Activated T-cell treated with anti-CD3 and anti-CD28 coated beads for 24 hours (primary cell): ENCODE measurements around the gene GUCA1A.
A peak's percentile ranks its signal among the peaks of the same experiment; 100 is the strongest.
"Not testable (repeated sequence)": the region's sequence is repeated elsewhere in the genome, so short reads cannot be mapped to it uniquely, and the experiment has no call there.

ENCODE experiments used
- DNase-seq: peaks from one replicate; pipeline ENCODE4 v3.0.0-alpha.2; 2020; ENCODE audit warnings: low read depth

The GUCA1A gene

GRCh38 chr6:42147138-42147562, 26.0 kb upstream of the GUCA1A start:
- DNase-seq, result no peak

GRCh38 chr6:42148058-42148457, 25.1 kb upstream of the GUCA1A start:
- no peak for DNase-seq

- no peak for DNase-seq
Observed at GRCh38 chr6:42150254-42150653, 22.9 kb upstream of the GUCA1A start.

GRCh38 chr6:42152024-42152423, 21.1 kb upstream of the GUCA1A start:
- DNase-seq, result no peak

GRCh38 chr6:42152528-42153213, 20.5 kb upstream of the GUCA1A start:
- DNase-seq, result not testable (repeated sequence)

DNA sequence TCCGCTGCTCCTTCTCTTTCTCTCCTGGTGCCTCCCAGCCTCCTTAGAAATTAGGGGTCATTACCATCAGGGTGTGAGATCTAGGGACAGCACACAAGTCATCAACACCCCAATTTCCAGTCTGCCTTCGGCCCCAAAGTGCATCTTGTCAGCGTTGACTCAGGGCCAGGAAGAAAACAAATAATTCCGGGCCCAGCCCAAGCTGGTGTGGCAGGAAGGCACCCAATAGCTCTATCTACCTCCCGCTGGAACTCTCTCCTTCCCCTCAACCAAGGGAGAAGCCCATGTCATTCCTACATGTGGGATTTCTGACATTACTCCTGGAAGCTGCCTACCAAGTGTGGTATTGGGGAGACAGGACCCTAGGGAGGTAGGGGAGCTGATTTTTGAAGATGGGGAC, 19.2 kb upstream of the GUCA1A start:
- DNase-seq, result no peak

- DNase-seq, result no peak
Observed at GRCh38 chr6:42154461-42155209, 18.5 kb upstream of the GUCA1A start.

DNA sequence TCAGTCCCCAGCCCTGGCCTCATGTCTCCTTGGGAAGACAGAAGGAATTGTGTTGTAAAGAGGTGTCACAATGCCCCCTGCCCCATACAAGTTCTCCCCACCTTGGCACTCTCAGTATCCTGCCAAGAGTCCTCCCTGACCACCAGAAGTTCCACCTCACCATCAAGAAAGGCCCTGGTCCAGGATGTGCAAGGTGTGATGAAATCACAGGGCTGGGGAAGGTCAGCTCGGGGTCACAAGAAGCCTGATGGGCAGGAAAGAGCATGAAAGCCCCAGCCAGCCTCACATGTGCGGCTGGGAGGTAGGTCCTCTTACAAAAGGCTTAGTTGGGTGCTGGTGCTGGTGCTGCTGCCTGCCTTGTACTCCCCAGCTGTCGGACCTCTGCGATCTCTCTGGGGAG, 17.9 kb upstream of the GUCA1A start:
- DNase-seq, result no peak

DNA sequence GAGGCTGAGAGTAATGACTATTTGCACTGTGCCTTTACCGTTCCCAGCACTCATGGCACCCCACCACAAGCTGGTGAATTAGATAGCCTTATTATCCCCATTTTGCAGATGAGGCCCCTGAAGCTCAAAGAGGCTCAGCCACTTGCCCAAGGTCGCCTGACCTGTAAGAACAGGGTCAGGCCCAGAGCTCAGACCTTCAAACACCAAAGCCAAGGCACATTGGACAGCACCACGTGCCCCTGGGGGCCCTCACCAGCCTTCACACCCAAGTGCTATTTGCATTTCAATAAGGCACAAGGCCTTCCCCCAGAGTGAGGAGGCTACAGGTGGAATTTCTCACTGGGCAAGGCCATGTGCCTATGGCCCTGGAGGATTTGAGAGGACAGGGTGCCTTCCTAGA, 16.5 kb upstream of the GUCA1A start:
- DNase-seq, result no peak

DNA sequence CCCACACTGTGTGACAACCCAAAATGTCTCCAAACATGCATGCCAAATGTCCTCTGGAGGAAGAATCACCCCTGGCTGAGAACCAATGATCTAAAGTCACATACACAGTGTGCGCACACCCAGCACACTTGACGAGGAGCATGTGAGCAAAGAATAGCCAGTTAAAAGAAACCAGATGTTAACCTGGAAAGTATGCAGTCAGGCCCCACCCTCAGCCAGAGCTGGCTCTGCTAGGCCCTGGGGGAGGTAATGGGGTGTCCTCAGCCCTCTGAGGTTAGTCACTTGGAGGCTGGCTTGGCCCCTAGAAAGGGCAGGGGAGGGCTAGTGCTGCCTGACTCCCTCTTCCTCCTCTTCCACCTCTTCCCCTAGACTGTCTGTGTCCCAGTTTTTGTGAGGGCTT, 15.2 kb upstream of the GUCA1A start:
- no peak for DNase-seq

- DNase-seq, result no peak
Observed at GRCh38 chr6:42158631-42159030, 14.5 kb upstream of the GUCA1A start.

DNA sequence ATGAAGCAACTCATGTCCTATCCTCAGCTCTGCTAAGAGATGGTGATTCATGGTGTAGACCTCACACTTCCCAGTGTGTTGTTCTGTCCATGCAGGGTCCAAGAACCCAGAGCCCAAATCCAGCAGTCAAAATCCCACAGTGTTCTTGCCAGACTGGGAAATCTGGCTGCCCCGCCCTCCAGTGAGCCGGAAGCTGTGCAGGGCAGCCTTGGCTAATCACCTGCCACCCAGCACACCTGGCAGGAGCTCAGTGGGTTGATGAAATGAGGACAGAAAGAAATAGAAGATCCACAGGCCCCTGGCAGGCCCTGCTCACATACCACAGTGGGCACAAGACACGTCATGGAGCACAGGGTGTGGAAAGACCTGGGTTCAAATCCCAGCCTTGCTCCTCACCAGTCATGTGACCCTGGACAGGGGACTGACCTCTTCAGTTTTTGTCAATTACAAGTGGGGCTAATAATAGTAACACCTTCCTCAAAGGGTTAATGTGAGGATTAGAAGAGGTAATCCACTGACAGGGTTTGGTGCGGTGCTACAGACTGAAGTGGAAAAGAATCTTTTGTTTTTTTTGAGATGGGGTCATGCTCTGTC, 13.6 kb upstream of the GUCA1A start:
- no peak for DNase-seq

DNA sequence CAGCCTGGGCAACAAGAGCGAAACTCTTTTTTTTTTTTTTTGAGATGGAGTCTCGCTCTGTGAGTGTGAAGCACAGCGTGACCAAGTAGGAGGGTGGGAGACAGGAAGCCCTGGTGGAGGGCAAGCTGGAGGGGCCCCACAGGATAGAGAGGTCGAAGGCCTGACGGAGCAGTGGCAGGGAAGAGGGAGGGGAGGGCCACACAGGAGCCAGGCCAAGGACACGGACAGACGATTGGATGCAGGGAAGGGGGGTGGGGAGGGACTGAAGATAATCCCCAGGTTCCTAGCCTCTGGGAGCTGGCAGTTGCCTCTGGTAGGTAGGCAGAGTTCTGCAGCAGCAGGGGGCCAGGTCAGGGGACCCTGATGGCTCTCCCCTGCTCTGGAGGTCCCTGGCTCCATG, 10.8 kb upstream of the GUCA1A start:
- no peak for DNase-seq

GRCh38 chr6:42162812-42163211, 10.4 kb upstream of the GUCA1A start:
- no peak for DNase-seq

GRCh38 chr6:42163981-42164380, 9.2 kb upstream of the GUCA1A start:
- no peak for DNase-seq

DNA sequence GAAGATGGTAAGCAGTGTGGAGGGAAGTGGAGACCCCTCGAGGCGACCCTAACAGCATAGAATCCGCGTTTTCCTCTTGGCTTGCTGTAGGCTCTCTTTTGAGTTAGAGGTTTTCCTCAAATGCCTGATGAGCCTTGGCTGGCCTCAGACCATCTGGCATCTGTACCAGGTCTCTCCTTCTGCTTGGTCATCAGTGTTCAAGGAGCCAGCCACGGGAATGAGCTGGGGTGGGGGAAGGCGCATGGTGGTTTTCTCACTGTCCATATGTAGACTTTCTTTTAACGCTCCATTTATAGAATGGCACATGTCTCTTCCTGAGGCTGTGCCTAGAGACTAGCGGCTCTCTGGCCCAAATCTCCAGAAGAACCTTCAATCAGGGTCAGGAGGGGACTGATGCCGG, 8.1 kb upstream of the GUCA1A start:
- DNase-seq, result no peak

DNA sequence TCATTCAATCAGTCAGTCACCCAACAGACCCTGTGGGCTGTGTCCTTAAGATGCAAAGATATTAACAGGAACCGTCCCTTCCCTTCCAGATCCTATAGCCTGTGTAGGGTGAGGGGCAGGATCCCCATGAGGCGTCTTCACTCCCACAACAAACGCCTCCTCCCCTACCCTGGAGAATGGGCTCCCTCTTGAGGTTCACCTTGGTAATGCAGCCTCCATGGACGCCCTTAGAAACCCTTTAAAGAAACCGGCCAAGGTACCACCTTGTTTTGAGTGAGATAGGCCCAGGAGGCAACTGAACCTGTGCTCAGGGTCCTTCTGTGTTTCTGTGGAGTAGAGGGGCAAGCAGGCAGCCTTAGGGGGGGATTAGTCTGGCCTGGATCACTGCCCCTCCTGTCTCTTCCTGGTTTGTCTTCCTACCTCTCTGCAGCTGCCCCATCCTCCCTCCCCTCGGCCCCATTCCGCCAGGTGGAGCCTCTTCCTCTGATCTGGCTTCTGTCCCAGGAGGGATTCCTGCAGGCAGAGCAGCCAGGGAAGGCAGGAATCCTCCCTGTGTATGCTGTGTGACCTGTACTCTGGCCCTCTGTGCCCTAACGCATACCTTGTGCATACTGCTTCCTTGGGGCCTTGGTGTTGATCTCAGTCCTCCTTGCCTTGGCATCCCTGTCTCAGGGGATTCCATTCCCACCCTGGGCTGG, 6.6 kb upstream of the GUCA1A start:
- peak; percentile 69 for DNase-seq

DNA sequence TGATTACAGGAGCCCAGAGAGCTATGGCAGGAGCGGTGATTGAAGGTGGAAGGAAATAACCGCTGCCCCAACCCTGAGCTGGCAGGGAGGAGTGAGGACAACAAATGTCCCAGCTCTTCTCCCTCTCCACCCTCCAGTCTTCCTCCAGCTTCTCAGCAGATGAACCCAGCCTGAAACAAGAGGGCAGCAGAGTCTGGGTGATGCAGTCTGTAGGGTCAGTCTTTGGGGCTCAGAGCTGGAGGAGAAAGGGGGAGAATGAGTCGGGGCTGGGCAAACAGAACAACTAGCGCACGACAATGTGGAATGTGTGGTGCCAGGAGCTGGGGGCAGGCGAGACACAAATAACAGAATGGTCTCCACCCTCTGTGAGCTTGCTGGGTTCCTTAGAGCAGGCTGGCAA, 4.5 kb upstream of the GUCA1A start:
- no peak for DNase-seq

- not testable (repeated sequence) for DNase-seq
Observed at GRCh38 chr6:42169780-42170179, 3.4 kb upstream of the GUCA1A start.

GRCh38 chr6:42171813-42172581, 1.2 kb upstream of the GUCA1A start:
- no peak for DNase-seq

GRCh38 chr6:42175860-42176259, 2.7 kb downstream of the GUCA1A start:
- DNase-seq, result no peak

- no peak for DNase-seq
Observed at GRCh38 chr6:42176981-42177380, 3.8 kb downstream of the GUCA1A start.
